ENCODE data around the gene WRNIP1. TPM values are rescaled to one million over a fixed set of nuclear protein-coding genes. Genes with fewer than 3 reads are reported as not detected.
A peak's percentile ranks its signal among the peaks of the same experiment; 100 is the strongest.

WRNIP1 gene
- total RNA-seq, 1 donor from 2014 or later, result 31.5 TPM

DNA sequence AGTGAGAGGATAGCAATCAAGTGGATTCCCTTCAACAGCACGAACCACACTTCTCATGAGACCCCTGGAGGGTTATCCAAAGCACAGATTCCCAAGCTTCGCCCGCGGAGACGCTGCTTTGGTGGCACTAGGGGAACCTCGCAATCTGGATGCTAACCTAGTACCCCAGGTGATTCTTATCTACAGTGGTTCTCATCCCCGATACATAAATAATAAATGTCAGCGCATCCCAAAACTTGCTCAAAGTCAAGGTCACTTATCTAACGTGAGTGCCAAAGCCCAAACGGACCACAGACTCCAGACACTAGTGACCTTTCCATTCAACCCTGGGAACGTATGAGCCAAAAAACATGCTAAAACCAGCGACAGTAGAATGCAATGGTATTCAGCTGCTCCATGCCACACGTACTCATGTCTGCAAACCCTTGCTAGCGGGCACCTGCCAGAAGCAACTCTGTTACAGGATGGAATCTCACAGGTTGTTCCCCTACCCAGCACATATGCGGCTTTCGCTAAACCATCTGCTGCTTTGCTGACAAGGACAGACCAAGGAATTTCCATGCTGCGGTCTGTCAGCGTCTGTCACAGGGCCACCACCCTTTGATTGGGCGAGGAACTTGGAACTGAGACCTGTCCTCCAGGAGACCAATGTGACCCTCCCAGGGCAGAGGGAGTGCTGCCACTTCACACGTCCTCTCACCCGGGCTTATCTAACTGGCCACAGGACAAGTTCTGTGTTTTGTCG, 31.3 kb upstream of the WRNIP1 start:
- no peak overlapping the region for H3K4me3 ChIP-seq (ENCODE audit: insufficient read depth, low read depth, low read length)
- H3K36me3 ChIP-seq (ENCODE audit: insufficient read depth, low read length), result no peaks in the 10 kb centered on the region
- no peak overlapping the region for H3K27ac ChIP-seq (ENCODE audit: low read depth, low read length)
- no peaks in the 10 kb centered on the region for H3K79me2 ChIP-seq (ENCODE audit: insufficient read depth, low read length)
- Mint-ChIP-seq H3K4me3 (ENCODE audit: unreplicated experiment) (no peak overlapping the region), H3K27ac (ENCODE audit: unreplicated experiment) (no peak overlapping the region), H3K4me1 (ENCODE audit: low read depth, unreplicated experiment) (peaks cover 2% of the 10 kb centered on the region), H3K27me3 (ENCODE audit: low read depth, unreplicated experiment) (no peaks in the 10 kb centered on the region), H3K36me3 (ENCODE audit: low read depth, unreplicated experiment) (no peaks in the 10 kb centered on the region), H3K9me3 (ENCODE audit: unreplicated experiment) (no peaks in the 10 kb centered on the region)
- DNase-seq (ENCODE audit: low read depth), result no peak
- H3K9ac ChIP-seq (ENCODE audit: low read length), result no peak overlapping the region
- no peaks in the 10 kb centered on the region for H3K27me3 ChIP-seq (ENCODE audit: insufficient read depth, low read length)
- H2AFZ ChIP-seq (ENCODE audit: low read depth, low read length), result no peak overlapping the region
- no peaks in the 10 kb centered on the region for H3K4me1 ChIP-seq (ENCODE audit: insufficient read depth, low read length)
- H3K4me2 ChIP-seq (ENCODE audit: low read length), result no peak overlapping the region
- no peaks in the 10 kb centered on the region for H3K9me3 ChIP-seq (ENCODE audit: insufficient read depth, low read depth, low read length)
- FAIRE-seq, result no peak
- H4K20me1 ChIP-seq (ENCODE audit: insufficient read depth, low read length), result no peaks in the 10 kb centered on the region
- TF ChIP-seq, protein P1, sequence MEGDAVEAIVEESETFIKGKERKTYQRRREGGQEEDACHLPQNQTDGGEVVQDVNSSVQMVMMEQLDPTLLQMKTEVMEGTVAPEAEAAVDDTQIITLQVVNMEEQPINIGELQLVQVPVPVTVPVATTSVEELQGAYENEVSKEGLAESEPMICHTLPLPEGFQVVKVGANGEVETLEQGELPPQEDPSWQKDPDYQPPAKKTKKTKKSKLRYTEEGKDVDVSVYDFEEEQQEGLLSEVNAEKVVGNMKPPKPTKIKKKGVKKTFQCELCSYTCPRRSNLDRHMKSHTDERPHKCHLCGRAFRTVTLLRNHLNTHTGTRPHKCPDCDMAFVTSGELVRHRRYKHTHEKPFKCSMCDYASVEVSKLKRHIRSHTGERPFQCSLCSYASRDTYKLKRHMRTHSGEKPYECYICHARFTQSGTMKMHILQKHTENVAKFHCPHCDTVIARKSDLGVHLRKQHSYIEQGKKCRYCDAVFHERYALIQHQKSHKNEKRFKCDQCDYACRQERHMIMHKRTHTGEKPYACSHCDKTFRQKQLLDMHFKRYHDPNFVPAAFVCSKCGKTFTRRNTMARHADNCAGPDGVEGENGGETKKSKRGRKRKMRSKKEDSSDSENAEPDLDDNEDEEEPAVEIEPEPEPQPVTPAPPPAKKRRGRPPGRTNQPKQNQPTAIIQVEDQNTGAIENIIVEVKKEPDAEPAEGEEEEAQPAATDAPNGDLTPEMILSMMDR (IDR thresholded peaks at IDR 0.05; ENCODE audit: insufficient read depth, low read depth, low read length), result no peak
- no peak for TF ChIP-seq EZH2 (IDR thresholded peaks at IDR 0.05; ENCODE audit: insufficient read depth, low read length)

DNA sequence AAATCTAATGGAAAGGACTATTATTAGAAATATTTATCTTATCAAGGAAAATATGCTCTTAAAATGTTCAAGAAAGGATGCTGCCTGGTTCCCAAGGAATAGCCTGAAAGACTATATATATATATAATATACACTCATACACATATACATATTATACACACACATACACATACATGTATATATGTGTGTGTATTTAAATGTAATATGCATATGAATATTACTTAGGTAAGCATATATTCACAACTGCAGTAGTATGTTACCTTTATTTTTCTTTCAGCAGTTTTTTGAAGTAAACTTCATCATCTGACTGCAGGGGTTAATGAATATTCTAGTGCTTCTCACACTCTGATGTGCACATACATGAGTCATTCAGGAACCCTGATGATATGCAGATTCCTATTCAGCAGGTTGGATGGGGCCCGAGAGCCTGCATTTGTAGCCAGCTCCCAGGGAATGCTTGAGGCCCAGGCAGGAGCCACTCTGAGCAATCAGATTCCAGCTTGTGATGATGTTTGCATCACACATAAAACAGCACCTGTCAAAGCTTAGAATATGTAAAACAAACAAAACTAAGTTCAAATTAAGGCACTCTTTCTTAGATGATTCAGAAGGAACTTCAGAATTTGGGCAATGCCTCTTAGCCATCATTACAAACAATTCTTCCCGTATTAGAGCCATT, 30.6 kb upstream of the WRNIP1 start:
- no peaks in the 10 kb centered on the region for H3K36me3 ChIP-seq (ENCODE audit: insufficient read depth, low read length)
- TF ChIP-seq EZH2 (IDR thresholded peaks at IDR 0.05; ENCODE audit: insufficient read depth, low read length), result no peak
- TF ChIP-seq, protein P1 (IDR thresholded peaks at IDR 0.05; ENCODE audit: insufficient read depth, low read depth, low read length), result no peak
- no peak overlapping the region for H3K27ac ChIP-seq (ENCODE audit: low read depth, low read length)
- H3K36me3 Mint-ChIP-seq (ENCODE audit: low read depth, unreplicated experiment), result no peaks in the 10 kb centered on the region
- no peak for FAIRE-seq
- no peak overlapping the region for H2AFZ ChIP-seq (ENCODE audit: low read depth, low read length)
- no peak overlapping the region for H3K27ac Mint-ChIP-seq (ENCODE audit: unreplicated experiment)
- H3K4me1 ChIP-seq (ENCODE audit: insufficient read depth, low read length), result no peaks in the 10 kb centered on the region
- DNase-seq (ENCODE audit: low read depth), result peak; percentile 12
- no peak overlapping the region for H3K4me3 Mint-ChIP-seq (ENCODE audit: unreplicated experiment)
- H3K9me3 Mint-ChIP-seq (ENCODE audit: unreplicated experiment), result no peaks in the 10 kb centered on the region
- peaks cover 2% of the 10 kb centered on the region for H3K4me1 Mint-ChIP-seq (ENCODE audit: low read depth, unreplicated experiment)
- no peaks in the 10 kb centered on the region for H3K27me3 ChIP-seq (ENCODE audit: insufficient read depth, low read length)
- H3K9me3 ChIP-seq (ENCODE audit: insufficient read depth, low read depth, low read length), result no peaks in the 10 kb centered on the region
- no peaks in the 10 kb centered on the region for H4K20me1 ChIP-seq (ENCODE audit: insufficient read depth, low read length)
- no peaks in the 10 kb centered on the region for H3K27me3 Mint-ChIP-seq (ENCODE audit: low read depth, unreplicated experiment)
- H3K9ac ChIP-seq (ENCODE audit: low read length), result no peak overlapping the region
- no peak overlapping the region for H3K4me2 ChIP-seq (ENCODE audit: low read length)
- no peaks in the 10 kb centered on the region for H3K79me2 ChIP-seq (ENCODE audit: insufficient read depth, low read length)
- no peak overlapping the region for H3K4me3 ChIP-seq (ENCODE audit: insufficient read depth, low read depth, low read length)

DNA sequence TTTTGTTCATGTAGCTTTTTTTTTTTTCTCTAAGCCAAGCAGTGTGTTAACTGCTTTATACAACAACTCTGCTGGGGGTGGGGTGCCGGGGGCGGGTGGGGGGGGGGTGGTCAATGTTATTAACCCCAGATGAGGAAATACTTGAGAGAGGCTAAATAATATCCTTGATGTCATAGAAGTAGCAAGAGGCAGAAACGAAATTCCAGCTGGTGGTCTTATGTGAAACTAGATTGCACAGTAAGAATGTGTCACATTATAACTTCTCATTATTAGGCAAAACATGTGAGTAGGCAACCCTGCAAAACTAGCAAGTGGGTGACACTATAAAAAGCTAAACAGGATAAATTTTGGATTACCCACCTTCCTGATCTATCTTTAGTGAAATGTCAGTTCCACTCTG, 27.3 kb upstream of the WRNIP1 start:
- Mint-ChIP-seq H3K4me3 (ENCODE audit: unreplicated experiment) (no peak overlapping the region), H3K36me3 (ENCODE audit: low read depth, unreplicated experiment) (no peaks in the 10 kb centered on the region), H3K27ac (ENCODE audit: unreplicated experiment) (no peak overlapping the region), H3K4me1 (ENCODE audit: low read depth, unreplicated experiment) (peaks cover 12% of the 10 kb centered on the region), H3K9me3 (ENCODE audit: unreplicated experiment) (no peaks in the 10 kb centered on the region), H3K27me3 (ENCODE audit: low read depth, unreplicated experiment) (no peaks in the 10 kb centered on the region)
- Histone ChIP-seq H3K27me3 (ENCODE audit: insufficient read depth, low read length) (no peaks in the 10 kb centered on the region), H3K9me3 (ENCODE audit: insufficient read depth, low read depth, low read length) (no peaks in the 10 kb centered on the region), H3K4me2 (ENCODE audit: low read length) (no peak overlapping the region), H4K20me1 (ENCODE audit: insufficient read depth, low read length) (no peaks in the 10 kb centered on the region), H3K79me2 (ENCODE audit: insufficient read depth, low read length) (no peaks in the 10 kb centered on the region), H3K9ac (ENCODE audit: low read length) (no peak overlapping the region), H3K4me1 (ENCODE audit: insufficient read depth, low read length) (no peaks in the 10 kb centered on the region), H3K4me3 (ENCODE audit: insufficient read depth, low read depth, low read length) (no peak overlapping the region), H3K27ac (ENCODE audit: low read depth, low read length) (no peak overlapping the region), H2AFZ (ENCODE audit: low read depth, low read length) (no peak overlapping the region), H3K36me3 (ENCODE audit: insufficient read depth, low read length) (no peaks in the 10 kb centered on the region)
- no peak for DNase-seq (ENCODE audit: low read depth)
- FAIRE-seq, result no peak
- no peak for TF ChIP-seq EZH2 (IDR thresholded peaks at IDR 0.05; ENCODE audit: insufficient read depth, low read length)
- TF ChIP-seq, protein P1 (IDR thresholded peaks at IDR 0.05; ENCODE audit: insufficient read depth, low read depth, low read length), result no peak

Data from astrocyte (in vitro differentiated cells and primary cell).